Diencephalon (tissue), 1 donor: Measurements from ENCODE around the gene SLC44A5. TPM values are rescaled to one million over a fixed set of nuclear protein-coding genes. Genes with fewer than 3 reads are reported as not detected.

ENCODE experiments used
- small RNA-seq: library from RNA; depleted of rRNA; stranded (forward); fragments of <200 nt; gene quantifications from one replicate; pipeline ENCODE3, GENCODE V24; 2014
- total RNA-seq: library from RNA; depleted of rRNA; stranded (reverse); fragments of >200 nt; gene quantifications from one replicate; pipeline ENCODE4 v1.2.3, GENCODE V29; 2014

Gene SLC44A5
- 47.5 TPM for total RNA-seq

GRCh38 chr1:75611014-75611413 lies at the start of gene SLC44A5:
TSS of gene SLC44A5 (minus strand) at chr1:75611114. CDS start at chr1:75541447, 69,667 bp downstream.

Small RNA genes lying within 50 kb of the gene (small RNA-seq; reads per million reads assigned to genes)
- gene RNU6-503P (not detected), gene RNU6-622P (not detected)

Other genes starting within 250 kb of the SLC44A5 start
- gene ACADM, start 113.6 kb upstream of the SLC44A5 start, total RNA-seq = 73.1 TPM
- 71.0 TPM for gene RABGGTB, start 175.1 kb upstream of the SLC44A5 start, total RNA-seq
- 1.6 TPM for gene MSH4, start 185.8 kb upstream of the SLC44A5 start, total RNA-seq